H1 (cell line): ENCODE results near the gene ASCC1. TPM values are rescaled to one million over a fixed set of nuclear protein-coding genes. Genes with fewer than 3 reads are reported as not detected.

Experiments used
- GTF2F1 ChIP-seq: IDR thresholded peaks from 2 replicates; pipeline ENCODE4 v1.6.1; 2012; ENCODE audit warnings: low read depth, low read length, improper control_type of control experiment, borderline replicate concordance
- HDAC6 ChIP-seq: IDR thresholded peaks from one replicate; pipeline ENCODE4 v1.7.1; 2012; ENCODE audit warnings: low read depth, mild to moderate bottlenecking, inconsistent platforms, low read length, moderate library complexity
- SP4 ChIP-seq: IDR thresholded peaks from 2 replicates; pipeline ENCODE4 v1.6.1; 2012; ENCODE audit warnings: low read length, inconsistent platforms
- polyA plus RNA-seq, 7 experiments: library from polyadenylated mRNA; depleted of rRNA in 3 of 7; stranded (reverse) in 5 of 7; unstranded in 2 of 7; fragments of >200 nt in 5 of 7; fragments of 200-250 nt in 2 of 7; gene quantifications; 1 replicate in 5 of 7; 2 replicates in 1 of 7; 4 replicates in 1 of 7; pipeline versions ENCODE4 v1.2.1 to v1.2.3, GENCODE V29; 2011 to 2013; ENCODE audit warnings: missing spikeins in 2 of 7, mixed read lengths in 2 of 7
- total RNA-seq: library from RNA; stranded (reverse); fragmentation: NEBNext Ultra II Directional; extraction: Animal tissue kit (Norgen Biotek cat#: 25700); gene quantifications from 2 replicates; pipeline ENCODE4 v1.2.1, GENCODE V29; 2021
- TF ChIP-seq, protein P1 (sequence below): fragments of 300-600 bp; sonication (generic); IDR thresholded peaks from 2 replicates; pipeline ENCODE4 v1.7.1; 2012; ENCODE audit warnings: low read length, moderate library complexity, mild to moderate bottlenecking, inconsistent platforms; ENCODE audit not compliant: insufficient replicate concordance
- TF ChIP-seq, protein P2 (sequence below): IDR thresholded peaks from 2 replicates; pipeline ENCODE4 v1.6.1; 2011; ENCODE audit warnings: low read length, improper control_type of control experiment

The ASCC1 gene
- total and polyA plus RNA-seq, 2 of the 8 experiments (the other 6 are each of a cell fraction or from before 2014, with no cell fraction given) = 25.6 to 35.8 TPM

DNA sequence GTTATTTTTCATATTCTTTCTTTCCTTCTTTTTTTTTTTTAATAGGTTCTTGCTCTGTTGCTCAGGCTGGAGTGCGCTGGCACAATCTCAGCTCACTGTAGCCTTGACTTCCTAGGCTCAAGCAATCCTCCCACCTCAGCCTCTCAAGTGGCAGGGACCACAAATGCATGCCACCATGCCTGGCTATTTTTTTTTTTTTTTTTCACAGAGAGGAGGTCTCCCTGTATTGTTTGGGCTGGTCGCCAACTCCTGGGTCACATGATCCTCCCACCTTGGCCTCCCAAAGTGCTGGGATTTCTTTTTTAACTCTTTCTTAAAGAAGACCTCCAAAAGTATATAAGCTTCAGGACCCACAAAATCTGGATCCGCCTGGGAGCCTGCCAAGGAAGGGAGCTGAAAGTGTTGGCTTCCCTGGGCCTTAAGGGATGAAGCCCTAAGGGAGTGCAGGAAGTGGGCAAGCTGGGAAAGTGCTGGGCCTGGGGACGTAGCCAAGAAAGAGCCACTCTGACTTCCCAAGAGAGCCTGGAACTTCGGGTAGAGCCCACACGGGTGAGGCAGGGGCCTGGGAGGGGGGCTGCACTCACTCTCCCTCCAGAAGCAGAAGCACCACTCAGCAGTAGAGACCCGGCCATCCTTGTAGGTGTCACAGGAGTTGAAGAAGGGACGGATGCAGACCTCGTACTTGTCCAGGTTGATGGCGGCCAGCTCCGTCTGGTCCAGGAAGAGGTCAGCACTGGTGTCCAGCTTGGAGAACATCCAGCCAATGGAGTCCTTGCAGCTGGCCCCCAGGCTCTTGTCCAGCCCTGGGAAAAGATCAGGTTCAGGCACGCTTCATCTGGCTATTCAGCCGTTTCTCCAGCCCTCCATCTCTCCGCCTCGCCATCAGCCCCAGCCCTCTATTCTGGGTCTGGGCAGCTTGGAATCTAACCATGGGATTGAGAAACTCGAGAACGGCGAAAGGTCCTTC lies 149.5 kb downstream of the ASCC1 start (continued):
- TF ChIP-seq, protein P1, sequence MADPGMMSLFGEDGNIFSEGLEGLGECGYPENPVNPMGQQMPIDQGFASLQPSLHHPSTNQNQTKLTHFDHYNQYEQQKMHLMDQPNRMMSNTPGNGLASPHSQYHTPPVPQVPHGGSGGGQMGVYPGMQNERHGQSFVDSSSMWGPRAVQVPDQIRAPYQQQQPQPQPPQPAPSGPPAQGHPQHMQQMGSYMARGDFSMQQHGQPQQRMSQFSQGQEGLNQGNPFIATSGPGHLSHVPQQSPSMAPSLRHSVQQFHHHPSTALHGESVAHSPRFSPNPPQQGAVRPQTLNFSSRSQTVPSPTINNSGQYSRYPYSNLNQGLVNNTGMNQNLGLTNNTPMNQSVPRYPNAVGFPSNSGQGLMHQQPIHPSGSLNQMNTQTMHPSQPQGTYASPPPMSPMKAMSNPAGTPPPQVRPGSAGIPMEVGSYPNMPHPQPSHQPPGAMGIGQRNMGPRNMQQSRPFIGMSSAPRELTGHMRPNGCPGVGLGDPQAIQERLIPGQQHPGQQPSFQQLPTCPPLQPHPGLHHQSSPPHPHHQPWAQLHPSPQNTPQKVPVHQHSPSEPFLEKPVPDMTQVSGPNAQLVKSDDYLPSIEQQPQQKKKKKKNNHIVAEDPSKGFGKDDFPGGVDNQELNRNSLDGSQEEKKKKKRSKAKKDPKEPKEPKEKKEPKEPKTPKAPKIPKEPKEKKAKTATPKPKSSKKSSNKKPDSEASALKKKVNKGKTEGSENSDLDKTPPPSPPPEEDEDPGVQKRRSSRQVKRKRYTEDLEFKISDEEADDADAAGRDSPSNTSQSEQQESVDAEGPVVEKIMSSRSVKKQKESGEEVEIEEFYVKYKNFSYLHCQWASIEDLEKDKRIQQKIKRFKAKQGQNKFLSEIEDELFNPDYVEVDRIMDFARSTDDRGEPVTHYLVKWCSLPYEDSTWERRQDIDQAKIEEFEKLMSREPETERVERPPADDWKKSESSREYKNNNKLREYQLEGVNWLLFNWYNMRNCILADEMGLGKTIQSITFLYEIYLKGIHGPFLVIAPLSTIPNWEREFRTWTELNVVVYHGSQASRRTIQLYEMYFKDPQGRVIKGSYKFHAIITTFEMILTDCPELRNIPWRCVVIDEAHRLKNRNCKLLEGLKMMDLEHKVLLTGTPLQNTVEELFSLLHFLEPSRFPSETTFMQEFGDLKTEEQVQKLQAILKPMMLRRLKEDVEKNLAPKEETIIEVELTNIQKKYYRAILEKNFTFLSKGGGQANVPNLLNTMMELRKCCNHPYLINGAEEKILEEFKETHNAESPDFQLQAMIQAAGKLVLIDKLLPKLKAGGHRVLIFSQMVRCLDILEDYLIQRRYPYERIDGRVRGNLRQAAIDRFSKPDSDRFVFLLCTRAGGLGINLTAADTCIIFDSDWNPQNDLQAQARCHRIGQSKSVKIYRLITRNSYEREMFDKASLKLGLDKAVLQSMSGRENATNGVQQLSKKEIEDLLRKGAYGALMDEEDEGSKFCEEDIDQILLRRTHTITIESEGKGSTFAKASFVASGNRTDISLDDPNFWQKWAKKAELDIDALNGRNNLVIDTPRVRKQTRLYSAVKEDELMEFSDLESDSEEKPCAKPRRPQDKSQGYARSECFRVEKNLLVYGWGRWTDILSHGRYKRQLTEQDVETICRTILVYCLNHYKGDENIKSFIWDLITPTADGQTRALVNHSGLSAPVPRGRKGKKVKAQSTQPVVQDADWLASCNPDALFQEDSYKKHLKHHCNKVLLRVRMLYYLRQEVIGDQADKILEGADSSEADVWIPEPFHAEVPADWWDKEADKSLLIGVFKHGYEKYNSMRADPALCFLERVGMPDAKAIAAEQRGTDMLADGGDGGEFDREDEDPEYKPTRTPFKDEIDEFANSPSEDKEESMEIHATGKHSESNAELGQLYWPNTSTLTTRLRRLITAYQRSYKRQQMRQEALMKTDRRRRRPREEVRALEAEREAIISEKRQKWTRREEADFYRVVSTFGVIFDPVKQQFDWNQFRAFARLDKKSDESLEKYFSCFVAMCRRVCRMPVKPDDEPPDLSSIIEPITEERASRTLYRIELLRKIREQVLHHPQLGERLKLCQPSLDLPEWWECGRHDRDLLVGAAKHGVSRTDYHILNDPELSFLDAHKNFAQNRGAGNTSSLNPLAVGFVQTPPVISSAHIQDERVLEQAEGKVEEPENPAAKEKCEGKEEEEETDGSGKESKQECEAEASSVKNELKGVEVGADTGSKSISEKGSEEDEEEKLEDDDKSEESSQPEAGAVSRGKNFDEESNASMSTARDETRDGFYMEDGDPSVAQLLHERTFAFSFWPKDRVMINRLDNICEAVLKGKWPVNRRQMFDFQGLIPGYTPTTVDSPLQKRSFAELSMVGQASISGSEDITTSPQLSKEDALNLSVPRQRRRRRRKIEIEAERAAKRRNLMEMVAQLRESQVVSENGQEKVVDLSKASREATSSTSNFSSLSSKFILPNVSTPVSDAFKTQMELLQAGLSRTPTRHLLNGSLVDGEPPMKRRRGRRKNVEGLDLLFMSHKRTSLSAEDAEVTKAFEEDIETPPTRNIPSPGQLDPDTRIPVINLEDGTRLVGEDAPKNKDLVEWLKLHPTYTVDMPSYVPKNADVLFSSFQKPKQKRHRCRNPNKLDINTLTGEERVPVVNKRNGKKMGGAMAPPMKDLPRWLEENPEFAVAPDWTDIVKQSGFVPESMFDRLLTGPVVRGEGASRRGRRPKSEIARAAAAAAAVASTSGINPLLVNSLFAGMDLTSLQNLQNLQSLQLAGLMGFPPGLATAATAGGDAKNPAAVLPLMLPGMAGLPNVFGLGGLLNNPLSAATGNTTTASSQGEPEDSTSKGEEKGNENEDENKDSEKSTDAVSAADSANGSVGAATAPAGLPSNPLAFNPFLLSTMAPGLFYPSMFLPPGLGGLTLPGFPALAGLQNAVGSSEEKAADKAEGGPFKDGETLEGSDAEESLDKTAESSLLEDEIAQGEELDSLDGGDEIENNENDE = no peak
- TF ChIP-seq, protein P2, sequence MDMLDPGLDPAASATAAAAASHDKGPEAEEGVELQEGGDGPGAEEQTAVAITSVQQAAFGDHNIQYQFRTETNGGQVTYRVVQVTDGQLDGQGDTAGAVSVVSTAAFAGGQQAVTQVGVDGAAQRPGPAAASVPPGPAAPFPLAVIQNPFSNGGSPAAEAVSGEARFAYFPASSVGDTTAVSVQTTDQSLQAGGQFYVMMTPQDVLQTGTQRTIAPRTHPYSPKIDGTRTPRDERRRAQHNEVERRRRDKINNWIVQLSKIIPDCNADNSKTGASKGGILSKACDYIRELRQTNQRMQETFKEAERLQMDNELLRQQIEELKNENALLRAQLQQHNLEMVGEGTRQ = no peak
- TF ChIP-seq GTF2F1 (no peak), SP4 (no peak), HDAC6 (no peak)
- TF ChIP-seq, all 59 proteins: peak for 0
